Endothelial cell of umbilical vein (primary cell): ENCODE data around the gene LHX5. TPM values are rescaled to one million over a fixed set of nuclear protein-coding genes. Genes with fewer than 3 reads are reported as not detected.

Source experiments
- BruUV-seq: library from RNA; stranded (reverse); fragments of 400-500 nt; replicated peaks from 2 replicates; lab custom pipeline; 2021; lab: Mats Ljungman, UMichigan
- CTCF ChIA-PET: fragments of 300-600, 350-600 bp; sonication (Branson Sonifier 250); formaldehyde crosslinking; loops from one replicate; lab custom pipeline; 2021; ENCODE audit warnings: antibody characterized with exemption, inconsistent platforms; lab: Charles Lee
- POLR2A ChIA-PET: fragments of 300-600, 350-600 bp; sonication (Branson Sonifier 250); formaldehyde crosslinking; loops from one replicate; lab custom pipeline; 2021; ENCODE audit warnings: antibody characterized with exemption, inconsistent platforms; lab: Charles Lee
- DNase-seq: peaks from one replicate; pipeline ENCODE4 v3.0.0-alpha.2; 2011; ENCODE audit warnings: low read depth, low spot score
- FAIRE-seq: peaks from 2 replicates; lab custom pipeline; 2011; peaks lifted over from hg19 to GRCh38; lab: Jason Lieb, UNC
- H2AFZ ChIP-seq: 2 replicates; pipeline ENCODE4 v1.6.0; 2012; ENCODE audit warnings: low read depth, low read length, control low read depth, inconsistent platforms
- H3K27ac ChIP-seq: 2 replicates; pipeline ENCODE4 v1.5.1; 2011; ENCODE audit warnings: low read depth, mild to moderate bottlenecking, control low read depth, low read length, moderate library complexity; ENCODE audit not compliant: insufficient read depth
- H3K27me3 ChIP-seq, 2 experiments: 2 replicates each; pipeline versions ENCODE4 v1.6.0 to v1.6.1; 2011; ENCODE audit warnings: low read length in 2 of 2, mixed read lengths in 1 of 2; ENCODE audit not compliant: control insufficient read depth in 2 of 2, insufficient read depth in 2 of 2
- H3K36me3 ChIP-seq, 2 experiments: 2 replicates in 1 of 2; 3 replicates in 1 of 2; pipeline ENCODE4 v1.5.1; 2011; ENCODE audit warnings: low read length in 2 of 2, mild to moderate bottlenecking in 1 of 2, moderate library complexity in 1 of 2; ENCODE audit not compliant: control insufficient read depth in 2 of 2, insufficient read depth in 2 of 2; ENCODE audit errors: extremely low read depth in 1 of 2
- H3K4me1 ChIP-seq: 3 replicates; pipeline ENCODE4 v1.5.1; 2011; ENCODE audit warnings: mild to moderate bottlenecking, low read length; ENCODE audit not compliant: control insufficient read depth, insufficient read depth; ENCODE audit errors: extremely low read depth
- H3K4me2 ChIP-seq: 2 replicates; pipeline ENCODE4 v1.6.1; 2011; ENCODE audit warnings: low read length, control low read depth, mixed read lengths; ENCODE audit not compliant: insufficient read depth
- H3K4me3 ChIP-seq, 3 experiments: fragments of 200-600 bp in 1 of 3; sonication (generic), shearing (Covaris generic) in 1 of 3; replicated peaks in 1 of 3; 2 replicates each; pipeline ENCODE4 v1.5.1; 2011 to 2016; ENCODE audit warnings: control low read depth in 3 of 3, low read length in 3 of 3, mild to moderate bottlenecking in 2 of 3, inconsistent platforms in 1 of 3, low read depth in 1 of 3, moderate library complexity in 1 of 3; ENCODE audit not compliant: insufficient read depth in 1 of 3
- H3K79me2 ChIP-seq: 2 replicates; pipeline ENCODE4 v1.6.0; 2012; ENCODE audit warnings: low read length, inconsistent platforms; ENCODE audit not compliant: control insufficient read depth, insufficient read depth
- H3K9ac ChIP-seq: replicated peaks from 2 replicates; pipeline ENCODE3; 2011; ENCODE audit warnings: low read length, control low read depth; ENCODE audit not compliant: insufficient read depth; ENCODE audit errors: extremely low read depth
- H3K9me1 ChIP-seq: replicated peaks from 3 replicates; pipeline ENCODE4 v1.6.0; 2011; ENCODE audit warnings: mild to moderate bottlenecking, low read length; ENCODE audit not compliant: control insufficient read depth, insufficient read depth; ENCODE audit errors: extremely low read depth
- H3K9me3 ChIP-seq: replicated peaks from 2 replicates; pipeline ENCODE4 v1.5.1; 2012; ENCODE audit warnings: low read length, inconsistent platforms; ENCODE audit not compliant: control insufficient read depth, insufficient read depth
- H4K20me1 ChIP-seq: replicated peaks from 2 replicates; pipeline ENCODE3; 2011; ENCODE audit warnings: mild to moderate bottlenecking, low read length; ENCODE audit not compliant: control insufficient read depth, insufficient read depth; ENCODE audit errors: extremely low read depth
- CTCF ChIP-seq, 2 donors: IDR thresholded peaks; 1 replicate in 1 of 2; 2 replicates in 1 of 2; pipeline ENCODE4 v1.5.1; 2011; ENCODE audit warnings: low read length in 2 of 2, mild to moderate bottlenecking in 2 of 2, moderate library complexity in 2 of 2, control low read depth in 1 of 2, inconsistent platforms in 1 of 2, low read depth in 1 of 2; ENCODE audit not compliant: insufficient read depth in 1 of 2; ENCODE audit errors: extremely low read depth in 1 of 2
- EZH2 ChIP-seq: IDR thresholded peaks from 2 replicates; pipeline ENCODE4 v1.6.1; 2012; ENCODE audit warnings: borderline replicate concordance, low read depth, mild to moderate bottlenecking, moderate library complexity, low read length, inconsistent platforms; ENCODE audit not compliant: severe bottlenecking
- FOS ChIP-seq: IDR thresholded peaks from 2 replicates; pipeline ENCODE4 v1.6.1; 2011; ENCODE audit warnings: mild to moderate bottlenecking, low read length, moderate library complexity, borderline replicate concordance; ENCODE audit not compliant: insufficient read depth
- GATA2 ChIP-seq: IDR thresholded peaks from 2 replicates; pipeline ENCODE4 v1.7.0; 2011; ENCODE audit warnings: low read depth, mild to moderate bottlenecking, moderate library complexity, mixed read lengths, low read length; ENCODE audit not compliant: insufficient read length, insufficient read depth
- JUN ChIP-seq: IDR thresholded peaks from 2 replicates; pipeline ENCODE4 v1.6.1; 2011; ENCODE audit warnings: borderline replicate concordance, low read depth; ENCODE audit not compliant: insufficient read length, insufficient read depth
- MAX ChIP-seq: IDR thresholded peaks from 2 replicates; pipeline ENCODE4 v1.6.1; 2011; ENCODE audit not compliant: insufficient read depth, insufficient read length
- MYC ChIP-seq: IDR thresholded peaks from one replicate; pipeline ENCODE4 v1.6.1; 2011; ENCODE audit warnings: mild to moderate bottlenecking, low read depth, low read length
- POLR2A ChIP-seq: IDR thresholded peaks from 2 replicates; pipeline ENCODE4 v1.6.1; 2012; ENCODE audit warnings: low read depth, mild to moderate bottlenecking, control low read depth, low read length
- dilution Hi-C: fragments of 300-500 bp; cut with MboI; formaldehyde crosslinking; loops from one replicate; pipeline ENCODE4 v1.15.0; 2019; ENCODE audit warnings: low sequenced_read_pairs; ENCODE audit not compliant: extremely low pct_ligation_motif_present
- intact Hi-C: fragments of 100-400 bp; cut with micrococcal nuclease; formaldehyde crosslinking; loops from one replicate; pipeline ENCODE4 v1.10.0; 2022
- polyA plus RNA-seq, 4 experiments: library from polyadenylated mRNA; depleted of rRNA in 3 of 4; stranded (reverse) in 3 of 4; unstranded in 1 of 4; fragments of >200 nt; gene quantifications; 2 replicates each; pipeline versions ENCODE4 v1.2.1 to v1.2.3, GENCODE V29; 2011 to 2012; ENCODE audit warnings: missing spikeins in 1 of 4
- total RNA-seq: library from RNA; stranded (reverse); gene quantifications from 2 replicates; pipeline ENCODE4 v1.2.3, GENCODE V29; 2021

The LHX5 gene
- total and polyA plus RNA-seq, 2 donors (not counting 3 experiments of a cell fraction or from before 2014, with no cell fraction given): not detected

GRCh38 chr12:113457710-113458109 lies 14.0 kb downstream of the LHX5 start:
- ChIA-PET CTCF (interaction anchor here (1.4 to 2.0 kb wide), 4 partner anchors 15 to 32 kb away, joined by 4 to 9 read pairs (median 5); no protein-coding TSS in a partner anchor), POLR2A (no interaction called here)
- Histone ChIP-seq H2AFZ (no peak overlapping the region), H3K4me1 (no peaks in the 10 kb centered on the region), H3K4me3 (no peak overlapping the region), H3K4me2 (no peak overlapping the region), H3K27ac (no peak overlapping the region), H4K20me1 (no peaks in the 10 kb centered on the region), H3K79me2 (no peaks in the 10 kb centered on the region), H3K27me3 (peaks cover under 1 to 8% of the 10 kb centered on the region in 2 experiments), H3K36me3 (no peaks in the 10 kb centered on the region), H3K9ac (no peak overlapping the region), H3K9me3 (no peaks in the 10 kb centered on the region), H3K9me1 (no peaks in the 10 kb centered on the region)
- no peak for TF ChIP-seq EZH2
- TF ChIP-seq JUN: no peak
- TF ChIP-seq MAX: no peak
- TF ChIP-seq POLR2A: no peak
- no peak for TF ChIP-seq MYC
- no peak for TF ChIP-seq CTCF (IDR thresholded peaks at IDR 0.05; ENCODE audit: extremely low read depth in 1 of 2, insufficient read depth in 1 of 2, low read depth in 1 of 2, low read length in 2 of 2)
- no peak for TF ChIP-seq GATA2
- no peak for TF ChIP-seq FOS
- no TSS peak for BruUV-seq
- intact Hi-C loops: no loop called here
- FAIRE-seq (no peak), DNase-seq (no peak)
- dilution Hi-C loops: no loop called here
